ENCODE data around the gene SULT1E1.

DNA sequence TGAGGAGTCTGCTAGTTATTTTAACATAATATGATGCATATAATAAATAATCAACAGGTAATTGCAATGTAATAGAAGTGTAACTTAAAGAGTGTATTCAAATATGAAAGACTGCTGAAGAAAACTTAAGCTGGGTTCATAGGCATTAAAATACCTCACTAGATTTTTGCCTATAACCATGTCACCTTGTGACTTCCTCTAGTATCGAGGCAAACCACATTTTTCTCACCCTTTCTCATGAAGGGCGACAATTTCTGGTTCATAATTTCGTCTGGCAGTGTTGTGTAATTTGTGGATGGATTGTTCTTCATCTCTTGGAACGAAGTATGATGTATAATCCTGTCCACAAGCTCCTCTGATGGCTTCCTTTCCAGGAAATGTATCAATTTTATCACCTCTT lies 16.0 kb downstream of the SULT1E1 start:
- TF ChIP-seq, protein P1, sequence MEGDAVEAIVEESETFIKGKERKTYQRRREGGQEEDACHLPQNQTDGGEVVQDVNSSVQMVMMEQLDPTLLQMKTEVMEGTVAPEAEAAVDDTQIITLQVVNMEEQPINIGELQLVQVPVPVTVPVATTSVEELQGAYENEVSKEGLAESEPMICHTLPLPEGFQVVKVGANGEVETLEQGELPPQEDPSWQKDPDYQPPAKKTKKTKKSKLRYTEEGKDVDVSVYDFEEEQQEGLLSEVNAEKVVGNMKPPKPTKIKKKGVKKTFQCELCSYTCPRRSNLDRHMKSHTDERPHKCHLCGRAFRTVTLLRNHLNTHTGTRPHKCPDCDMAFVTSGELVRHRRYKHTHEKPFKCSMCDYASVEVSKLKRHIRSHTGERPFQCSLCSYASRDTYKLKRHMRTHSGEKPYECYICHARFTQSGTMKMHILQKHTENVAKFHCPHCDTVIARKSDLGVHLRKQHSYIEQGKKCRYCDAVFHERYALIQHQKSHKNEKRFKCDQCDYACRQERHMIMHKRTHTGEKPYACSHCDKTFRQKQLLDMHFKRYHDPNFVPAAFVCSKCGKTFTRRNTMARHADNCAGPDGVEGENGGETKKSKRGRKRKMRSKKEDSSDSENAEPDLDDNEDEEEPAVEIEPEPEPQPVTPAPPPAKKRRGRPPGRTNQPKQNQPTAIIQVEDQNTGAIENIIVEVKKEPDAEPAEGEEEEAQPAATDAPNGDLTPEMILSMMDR (conservative IDR thresholded peaks at IDR 0.05; ENCODE audit: low read depth in 2 of 2): no peak
- TF ChIP-seq, protein P2, sequence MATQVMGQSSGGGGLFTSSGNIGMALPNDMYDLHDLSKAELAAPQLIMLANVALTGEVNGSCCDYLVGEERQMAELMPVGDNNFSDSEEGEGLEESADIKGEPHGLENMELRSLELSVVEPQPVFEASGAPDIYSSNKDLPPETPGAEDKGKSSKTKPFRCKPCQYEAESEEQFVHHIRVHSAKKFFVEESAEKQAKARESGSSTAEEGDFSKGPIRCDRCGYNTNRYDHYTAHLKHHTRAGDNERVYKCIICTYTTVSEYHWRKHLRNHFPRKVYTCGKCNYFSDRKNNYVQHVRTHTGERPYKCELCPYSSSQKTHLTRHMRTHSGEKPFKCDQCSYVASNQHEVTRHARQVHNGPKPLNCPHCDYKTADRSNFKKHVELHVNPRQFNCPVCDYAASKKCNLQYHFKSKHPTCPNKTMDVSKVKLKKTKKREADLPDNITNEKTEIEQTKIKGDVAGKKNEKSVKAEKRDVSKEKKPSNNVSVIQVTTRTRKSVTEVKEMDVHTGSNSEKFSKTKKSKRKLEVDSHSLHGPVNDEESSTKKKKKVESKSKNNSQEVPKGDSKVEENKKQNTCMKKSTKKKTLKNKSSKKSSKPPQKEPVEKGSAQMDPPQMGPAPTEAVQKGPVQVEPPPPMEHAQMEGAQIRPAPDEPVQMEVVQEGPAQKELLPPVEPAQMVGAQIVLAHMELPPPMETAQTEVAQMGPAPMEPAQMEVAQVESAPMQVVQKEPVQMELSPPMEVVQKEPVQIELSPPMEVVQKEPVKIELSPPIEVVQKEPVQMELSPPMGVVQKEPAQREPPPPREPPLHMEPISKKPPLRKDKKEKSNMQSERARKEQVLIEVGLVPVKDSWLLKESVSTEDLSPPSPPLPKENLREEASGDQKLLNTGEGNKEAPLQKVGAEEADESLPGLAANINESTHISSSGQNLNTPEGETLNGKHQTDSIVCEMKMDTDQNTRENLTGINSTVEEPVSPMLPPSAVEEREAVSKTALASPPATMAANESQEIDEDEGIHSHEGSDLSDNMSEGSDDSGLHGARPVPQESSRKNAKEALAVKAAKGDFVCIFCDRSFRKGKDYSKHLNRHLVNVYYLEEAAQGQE (IDR thresholded peaks at IDR 0.05; ENCODE audit: unreplicated experiment): no peak
- no peak for TF ChIP-seq EZH2phosphoT487 (IDR thresholded peaks at IDR 0.05; ENCODE audit: unreplicated experiment)
- no peak for TF ChIP-seq CREB1 (CRISPR knock-in tag; IDR thresholded peaks at IDR 0.05; ENCODE audit: low read depth)
- TF ChIP-seq EZH2 (IDR thresholded peaks at IDR 0.05; ENCODE audit: low read depth, unreplicated experiment): no peak
- no peak for TF ChIP-seq POLR2AphosphoS5 (IDR thresholded peaks at IDR 0.05; ENCODE audit: low read depth)
- TF ChIP-seq JUNB (IDR thresholded peaks at IDR 0.05; ENCODE audit: unreplicated experiment): no peak

Data from GM23338 (cell line).